ENCODE results near the gene RBPMS2.

The RBPMS2 gene

GRCh38 chr15:64779630-64780029 lies 4.2 kb upstream of the RBPMS2 start:
- Mint-ChIP-seq H3K27ac (no peak overlapping the region), H3K9me3 (no peaks in the 10 kb centered on the region), H3K4me3 (no peak overlapping the region), H3K4me1 (peaks cover 41% of the 10 kb centered on the region), H3K36me3 (ENCODE audit: low read depth) (no peaks in the 10 kb centered on the region), H3K27me3 (ENCODE audit: low read depth, poor library complexity) (peaks cover 36% of the 10 kb centered on the region)
- no peak for TF ChIP-seq CTCF (IDR thresholded peaks at IDR 0.05)
- no peak for DNase-seq

- H3K4me3 Mint-ChIP-seq, result no peak overlapping the region
These were observed 3.6 kb upstream of the RBPMS2 start for GRCh38 chr15:64779024-64779423.

GRCh38 chr15:64776402-64776786 lies 1.0 kb upstream of the RBPMS2 start:
- Mint-ChIP-seq H3K9me3 (no peaks in the 10 kb centered on the region), H3K27ac (no peak overlapping the region), H3K4me3 (peak overlapping the region; percentile 86), H3K36me3 (ENCODE audit: low read depth) (no peaks in the 10 kb centered on the region), H3K27me3 (ENCODE audit: low read depth, poor library complexity) (peaks cover 20% of the 10 kb centered on the region), H3K4me1 (peaks cover 60% of the 10 kb centered on the region)
- peak; percentile 42 for DNase-seq
- TF ChIP-seq CTCF (IDR thresholded peaks at IDR 0.05), result no peak

More at GRCh38 chr15:64779024-64779423, 3.6 kb upstream of the RBPMS2 start:
- H3K27me3 Mint-ChIP-seq (ENCODE audit: low read depth, poor library complexity), result peaks cover 36% of the 10 kb centered on the region
- no peaks in the 10 kb centered on the region for H3K36me3 Mint-ChIP-seq (ENCODE audit: low read depth)
- DNase-seq, result no peak
- no peak overlapping the region for H3K27ac Mint-ChIP-seq
- H3K4me1 Mint-ChIP-seq, result peaks cover 46% of the 10 kb centered on the region
- TF ChIP-seq CTCF (IDR thresholded peaks at IDR 0.05), result no peak
- H3K9me3 Mint-ChIP-seq, result no peaks in the 10 kb centered on the region

- no peak for TF ChIP-seq CTCF (IDR thresholded peaks at IDR 0.05)
These were observed 528 bp downstream of the RBPMS2 start for GRCh38 chr15:64774629-64775493.

GRCh38 chr15:64774037-64774628 lies 1.3 kb downstream of the RBPMS2 start:
- Mint-ChIP-seq H3K27ac (peak overlapping the region; percentile 23), H3K27me3 (ENCODE audit: low read depth, poor library complexity) (peaks cover 17% of the 10 kb centered on the region), H3K4me3 (peak overlapping the region; percentile 85), H3K9me3 (no peaks in the 10 kb centered on the region), H3K4me1 (peaks cover 57% of the 10 kb centered on the region), H3K36me3 (ENCODE audit: low read depth) (peaks cover 4% of the 10 kb centered on the region)
- DNase-seq, result peak; percentile 28
- no peak for TF ChIP-seq CTCF (IDR thresholded peaks at IDR 0.05)

More at GRCh38 chr15:64774629-64775493, 528 bp downstream of the RBPMS2 start:
- Mint-ChIP-seq H3K27me3 (ENCODE audit: low read depth, poor library complexity) (peaks cover 17% of the 10 kb centered on the region), H3K36me3 (ENCODE audit: low read depth) (peaks cover 4% of the 10 kb centered on the region), H3K9me3 (no peaks in the 10 kb centered on the region), H3K27ac (peak overlapping the region; percentile 23), H3K4me1 (peaks cover 62% of the 10 kb centered on the region), H3K4me3 (peak overlapping the region; percentile 85)
- DNase-seq, result peak; percentile 70

Data from nephron progenitor cell (in vitro differentiated cells).